SK-N-SH (cell line): ENCODE measurements around the gene SLC2A3.

ENCODE experiments used
- CTCF ChIP-seq: fragments of 200-600 bp; sonication (generic); IDR thresholded peaks from 2 replicates; pipeline ENCODE4 v1.6.1; 2017; ENCODE audit warnings: antibody characterized with exemption, mild to moderate bottlenecking, moderate library complexity
- EZH2phosphoT487 ChIP-seq: fragments of 200-600 bp; sonication (generic); IDR thresholded peaks from 2 replicates; pipeline ENCODE4 v1.6.1; 2017; ENCODE audit warnings: low read depth, mixed run types, mild to moderate bottlenecking, antibody characterized with exemption, moderate library complexity, borderline replicate concordance
- JUND ChIP-seq: IDR thresholded peaks from 2 replicates; pipeline ENCODE4 v1.4.0; 2012

GRCh38 chr12:7927470-7927869 is 8.5 kb downstream of the SLC2A3 start:
- TF ChIP-seq CTCF (no peak), EZH2phosphoT487 (no peak), JUND (no peak)
